Measurements from ENCODE around the gene EFCC1.
"Not testable (repeated sequence)": the region's sequence is repeated elsewhere in the genome, so short reads cannot be mapped to it uniquely, and the experiment has no call there.

Gene EFCC1

GRCh38 chr3:129061888-129062834, 61.1 kb downstream of the EFCC1 start:
- TF ChIP-seq CTCF (IDR thresholded peaks at IDR 0.05; ENCODE audit: low read depth, low read length, missing control alignments) = no peak
- no peak overlapping the region for H3K4me3 ChIP-seq (ENCODE audit: low read depth, low read length)
- in situ Hi-C loops (cut with HindIII; ENCODE audit: low sequenced_read_pairs) = loop anchor here (5.0 kb wide), 2 partner anchors 55 to 65 kb away; no protein-coding TSS in a partner anchor
- no peak for DNase-seq (ENCODE audit: low read depth)

GRCh38 chr3:129063091-129063640, 62.1 kb downstream of the EFCC1 start:
- TF ChIP-seq CTCF (IDR thresholded peaks at IDR 0.05; ENCODE audit: low read depth, low read length, missing control alignments) = no peak
- DNase-seq (ENCODE audit: low read depth) = no peak
- in situ Hi-C loops (cut with HindIII; ENCODE audit: low sequenced_read_pairs) = loop anchor here (5.0 kb wide), 2 partner anchors 54 to 66 kb away; no protein-coding TSS in a partner anchor
- H3K4me3 ChIP-seq (ENCODE audit: low read depth, low read length) = no peak overlapping the region

DNA sequence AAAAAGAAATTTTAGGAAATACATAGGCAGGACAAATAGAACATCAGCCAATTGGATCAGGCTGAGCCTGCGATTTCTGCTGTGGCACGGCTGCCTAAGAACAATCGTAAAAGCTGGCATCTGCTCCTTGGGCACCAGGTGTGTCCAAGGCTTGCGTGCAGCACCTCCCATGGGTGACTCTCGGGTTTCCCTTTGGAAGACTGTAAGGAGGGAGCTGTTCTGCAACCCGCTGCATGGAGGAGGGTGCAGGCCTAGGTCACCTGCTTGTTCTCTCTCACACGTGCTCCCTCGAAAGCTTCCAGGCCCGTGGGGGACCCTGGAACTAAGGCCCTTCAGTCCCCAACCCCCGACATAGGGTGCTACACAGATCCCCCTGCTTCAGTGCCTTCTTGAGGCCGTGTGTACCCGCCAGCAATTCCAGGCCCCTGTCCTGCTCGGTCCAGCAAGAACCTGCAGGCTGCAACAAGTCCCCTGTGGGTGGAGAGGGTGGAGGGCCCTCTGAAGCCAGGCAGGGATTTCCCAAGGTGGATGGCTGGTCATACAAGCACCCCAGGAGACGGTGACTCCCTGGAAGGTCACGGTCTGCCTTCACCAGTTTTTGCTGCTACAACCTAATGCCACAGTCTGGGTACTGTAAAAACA, 62.9 kb downstream of the EFCC1 start:
- H3K4me3 ChIP-seq (ENCODE audit: low read depth, low read length) = no peak overlapping the region

GRCh38 chr3:129065016-129065719, 64.1 kb downstream of the EFCC1 start:
- no peak overlapping the region for H3K4me3 ChIP-seq (ENCODE audit: low read depth, low read length)
- in situ Hi-C loops (cut with HindIII; ENCODE audit: low sequenced_read_pairs) = no loop called here
- no peak for TF ChIP-seq CTCF (IDR thresholded peaks at IDR 0.05; ENCODE audit: low read depth, low read length, missing control alignments)
- no peak for DNase-seq (ENCODE audit: low read depth)

More for the DNA sequence above, 62.9 kb downstream of the EFCC1 start:
- DNase-seq (ENCODE audit: low read depth) = no peak
- no peak for TF ChIP-seq CTCF (IDR thresholded peaks at IDR 0.05; ENCODE audit: low read depth, low read length, missing control alignments)
- in situ Hi-C loops (cut with HindIII; ENCODE audit: low sequenced_read_pairs) = loop anchor here (5.0 kb wide), 2 partner anchors 53 to 67 kb away; no protein-coding TSS in a partner anchor

DNA sequence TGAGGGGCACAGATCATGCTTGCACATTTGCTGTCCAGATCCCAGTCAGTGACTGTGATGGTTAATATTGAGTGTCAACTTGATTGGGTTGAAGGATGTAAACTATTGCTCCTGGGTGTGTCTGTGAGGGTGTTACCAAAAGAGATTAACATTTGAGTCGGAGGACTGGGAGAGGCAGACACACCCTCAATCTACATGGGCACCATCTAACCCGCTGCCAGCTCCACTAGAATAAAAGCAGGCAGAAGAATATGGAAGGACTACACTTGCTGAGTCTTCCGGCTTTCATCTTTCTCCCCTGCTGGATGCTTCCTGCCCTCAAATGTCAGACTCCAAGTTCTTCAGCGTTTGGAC, 64.6 kb downstream of the EFCC1 start:
- in situ Hi-C loops (cut with HindIII; ENCODE audit: low sequenced_read_pairs) = no loop called here
- H3K4me3 ChIP-seq (ENCODE audit: low read depth, low read length) = no peak overlapping the region
- DNase-seq (ENCODE audit: low read depth) = no peak
- no peak for TF ChIP-seq CTCF (IDR thresholded peaks at IDR 0.05; ENCODE audit: low read depth, low read length, missing control alignments)

- H3K4me3 ChIP-seq (ENCODE audit: low read depth, low read length); DNase-seq (ENCODE audit: low read depth); in situ Hi-C loops (cut with HindIII; ENCODE audit: low sequenced_read_pairs): not testable (repeated sequence)
Observed at GRCh38 chr3:129067719-129068118, 66.6 kb downstream of the EFCC1 start.

Measured in astrocyte of the cerebellum (primary cell).